Measurements from ENCODE around the gene IARS2.

DNA sequence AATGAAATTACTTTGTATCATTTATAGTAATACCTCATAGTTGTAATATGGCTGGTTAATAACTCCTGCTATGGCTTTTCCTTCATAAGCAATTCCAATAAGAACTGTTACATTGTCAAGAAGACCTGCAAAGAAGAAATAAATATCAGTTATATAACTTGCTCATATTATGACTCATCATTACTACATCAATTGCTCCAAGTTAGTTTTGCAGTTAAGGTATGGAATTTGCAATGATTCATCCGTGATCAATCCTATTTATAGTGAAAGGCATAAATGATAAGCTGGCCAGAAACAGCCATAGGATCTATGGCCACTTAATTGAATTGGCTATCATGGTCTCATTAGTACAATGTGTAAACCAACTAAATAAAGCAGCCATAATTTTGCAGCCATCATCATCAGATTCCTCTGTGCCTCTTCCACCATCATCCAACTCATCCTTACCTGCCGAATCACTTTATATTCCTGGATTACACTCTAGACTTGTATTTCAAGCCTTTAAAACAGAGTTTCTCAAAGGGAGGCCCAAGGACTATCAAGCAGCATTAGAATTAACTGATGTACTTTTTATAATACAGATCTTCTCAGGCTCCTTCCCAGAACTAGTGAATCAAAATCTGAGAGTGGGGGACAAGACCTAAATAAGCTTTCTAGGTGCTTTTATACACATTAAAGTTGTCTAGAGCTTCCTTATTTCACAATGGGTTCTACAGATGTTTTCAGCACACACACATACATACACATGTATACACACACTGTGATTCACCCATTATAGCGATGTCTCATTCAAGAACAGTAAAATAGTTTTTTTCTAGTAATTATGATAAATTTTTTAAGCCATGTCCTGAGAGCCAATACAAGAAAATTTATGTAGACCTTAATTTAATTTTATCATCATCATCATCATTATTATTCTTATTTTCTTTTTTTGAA lies 26.4 kb upstream of the IARS2 start:
- TF ChIP-seq, protein P1, sequence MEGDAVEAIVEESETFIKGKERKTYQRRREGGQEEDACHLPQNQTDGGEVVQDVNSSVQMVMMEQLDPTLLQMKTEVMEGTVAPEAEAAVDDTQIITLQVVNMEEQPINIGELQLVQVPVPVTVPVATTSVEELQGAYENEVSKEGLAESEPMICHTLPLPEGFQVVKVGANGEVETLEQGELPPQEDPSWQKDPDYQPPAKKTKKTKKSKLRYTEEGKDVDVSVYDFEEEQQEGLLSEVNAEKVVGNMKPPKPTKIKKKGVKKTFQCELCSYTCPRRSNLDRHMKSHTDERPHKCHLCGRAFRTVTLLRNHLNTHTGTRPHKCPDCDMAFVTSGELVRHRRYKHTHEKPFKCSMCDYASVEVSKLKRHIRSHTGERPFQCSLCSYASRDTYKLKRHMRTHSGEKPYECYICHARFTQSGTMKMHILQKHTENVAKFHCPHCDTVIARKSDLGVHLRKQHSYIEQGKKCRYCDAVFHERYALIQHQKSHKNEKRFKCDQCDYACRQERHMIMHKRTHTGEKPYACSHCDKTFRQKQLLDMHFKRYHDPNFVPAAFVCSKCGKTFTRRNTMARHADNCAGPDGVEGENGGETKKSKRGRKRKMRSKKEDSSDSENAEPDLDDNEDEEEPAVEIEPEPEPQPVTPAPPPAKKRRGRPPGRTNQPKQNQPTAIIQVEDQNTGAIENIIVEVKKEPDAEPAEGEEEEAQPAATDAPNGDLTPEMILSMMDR (conservative IDR thresholded peaks at IDR 0.05), result no peak
- no peak for TF ChIP-seq ZFX (IDR thresholded peaks at IDR 0.05)

All from C4-2B (cell line).